Astrocyte of the hippocampus (primary cell): Measurements from ENCODE around the gene ARSD.
"Not testable (repeated sequence)": the region's sequence is repeated elsewhere in the genome, so short reads cannot be mapped to it uniquely, and the experiment has no call there.

Experiments
- DNase-seq: peaks from one replicate; pipeline ENCODE4 v3.0.0; 2011; ENCODE audit warnings: low read depth, low spot score

Gene ARSD

GRCh38 chrX:2928583-2929434, at the start of gene ARSD:
TSS of gene ARSD (minus strand) at chrX:2929339. CDS start at chrX:2929275, 64 bp downstream.
- DNase-seq, result peak; percentile 97

DNA sequence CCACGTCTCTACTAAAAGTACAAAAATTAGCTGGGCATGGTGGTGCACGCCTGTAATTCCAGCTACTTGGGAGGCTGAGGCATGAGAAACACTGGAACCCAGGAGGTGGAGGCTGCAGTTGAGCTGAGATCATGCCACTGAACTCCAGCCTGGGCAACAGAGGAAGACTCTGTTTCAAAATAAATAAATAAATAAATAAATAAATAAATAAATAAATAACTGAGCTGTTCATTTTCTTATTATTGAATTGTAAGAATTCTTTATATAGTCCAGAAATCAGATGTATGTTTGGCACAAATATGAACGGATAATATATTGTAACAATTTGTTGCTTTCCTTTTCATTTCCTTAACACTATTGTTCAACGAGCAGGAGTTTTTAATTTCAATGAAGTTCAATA, 49.5 kb upstream of the ARSD start:
- not testable (repeated sequence) for DNase-seq

DNA sequence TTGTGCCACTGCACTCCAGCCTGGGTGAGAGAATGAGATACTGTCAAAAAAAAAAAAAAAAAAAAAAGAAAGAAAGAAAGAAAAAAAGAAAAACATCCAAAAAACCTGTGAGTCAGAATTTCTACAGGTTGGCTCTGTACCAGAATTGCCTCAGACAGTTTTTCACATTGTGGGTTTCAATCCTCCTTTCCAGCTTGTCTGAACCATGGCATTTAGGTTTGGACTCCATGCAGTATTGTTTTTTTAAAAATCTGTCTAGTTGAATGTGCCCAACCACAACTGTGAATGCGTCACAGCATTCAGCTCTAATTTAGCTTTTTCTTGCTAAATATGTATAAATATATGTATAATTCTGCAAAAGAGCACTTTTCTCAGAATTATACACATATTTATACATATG, 45.8 kb upstream of the ARSD start:
- peak; percentile 70 for DNase-seq

GRCh38 chrX:2972391-2972790, 43.3 kb upstream of the ARSD start:
- no peak for DNase-seq

GRCh38 chrX:2969021-2969420, 39.9 kb upstream of the ARSD start:
- DNase-seq, result no peak

GRCh38 chrX:2967998-2968909, 39.1 kb upstream of the ARSD start:
- DNase-seq, result peak; percentile 74

- DNase-seq, result no peak
Measured at GRCh38 chrX:2967584-2967983, 38.4 kb upstream of the ARSD start.

GRCh38 chrX:2967012-2967411, 37.9 kb upstream of the ARSD start:
- DNase-seq, result no peak

- no peak for DNase-seq
Measured at GRCh38 chrX:2965965-2966364, 36.8 kb upstream of the ARSD start.

DNA sequence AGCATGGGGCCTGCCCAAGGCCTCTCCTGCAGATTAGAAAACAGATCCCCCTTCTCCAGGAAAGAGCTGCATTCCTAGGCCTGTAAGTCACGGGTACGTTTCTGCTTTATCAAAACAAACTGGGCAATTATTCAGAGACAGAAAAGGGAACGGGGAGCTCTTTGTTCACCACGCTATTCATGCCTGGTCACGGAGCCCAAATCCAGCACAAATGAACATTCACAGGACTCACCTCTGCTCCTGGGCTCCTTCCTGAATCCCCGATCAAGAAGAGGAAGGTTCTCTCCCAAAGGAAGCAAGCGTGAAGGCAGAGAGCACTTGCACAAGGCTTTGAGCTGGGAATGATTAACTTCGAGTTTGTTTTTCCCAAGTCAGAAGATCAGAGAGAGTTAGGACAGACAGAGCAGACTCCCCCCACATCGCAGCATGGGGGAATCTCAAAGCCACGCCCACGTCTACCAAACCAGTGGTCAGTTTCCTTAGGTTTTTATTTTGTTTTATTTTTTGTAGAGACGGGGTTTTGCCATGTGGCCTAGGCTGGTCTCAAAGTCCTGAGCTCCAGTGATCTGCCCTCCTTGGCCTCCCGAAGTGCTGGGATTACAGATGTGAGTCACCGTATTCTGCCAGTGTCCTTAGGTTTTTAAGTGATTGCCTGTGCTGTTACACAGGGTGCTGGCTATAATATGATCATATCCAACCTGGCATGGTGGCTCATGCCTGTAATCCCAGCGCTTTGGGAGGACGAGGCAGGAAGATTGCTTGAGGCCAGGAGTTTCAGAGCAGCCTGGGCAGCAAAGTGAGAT, 35.1 kb upstream of the ARSD start:
- peak; percentile 68 for DNase-seq

DNA sequence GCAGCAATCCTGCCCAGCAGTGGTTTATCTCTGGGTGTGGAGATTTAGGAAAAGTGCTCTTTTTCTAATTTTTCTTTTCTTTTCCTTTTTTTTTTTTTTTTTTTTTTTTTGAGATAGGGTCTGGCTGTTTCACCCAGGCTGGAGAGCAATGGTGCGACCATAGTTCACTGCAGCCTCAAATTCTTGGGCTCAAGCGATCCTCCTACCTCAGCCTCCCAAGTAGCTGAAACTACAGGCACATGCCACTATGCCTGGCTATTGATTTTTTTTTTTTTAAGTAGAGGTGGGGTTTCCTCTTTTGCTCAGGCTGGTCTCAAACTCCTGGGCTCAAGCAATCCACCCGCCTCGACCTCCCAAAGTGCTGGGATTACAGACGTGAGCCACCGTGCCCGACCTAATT, 34.3 kb upstream of the ARSD start:
- not testable (repeated sequence) for DNase-seq

DNA sequence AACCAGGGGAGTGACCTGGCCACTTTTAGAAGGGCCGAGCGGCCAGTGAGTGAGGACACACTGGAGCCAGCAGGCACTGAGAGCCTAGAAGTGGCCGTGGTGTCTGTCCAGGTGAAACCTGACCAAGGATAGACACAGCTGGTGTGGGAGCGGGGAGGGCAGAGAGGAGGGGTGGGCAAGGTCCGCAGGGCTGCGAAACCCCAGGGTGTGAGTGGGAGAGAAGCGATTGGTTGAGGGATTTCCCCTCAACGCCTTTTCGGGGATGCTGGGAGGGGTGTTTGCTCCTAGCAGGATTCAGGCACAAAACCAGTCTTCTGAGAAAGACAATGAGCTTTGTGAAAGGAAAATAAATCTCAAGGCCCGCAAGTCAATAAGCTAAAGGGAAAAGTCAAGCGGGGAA, 33.2 kb upstream of the ARSD start:
- DNase-seq, result no peak

GRCh38 chrX:2960861-2961515, 31.8 kb upstream of the ARSD start:
- no peak for DNase-seq

DNA sequence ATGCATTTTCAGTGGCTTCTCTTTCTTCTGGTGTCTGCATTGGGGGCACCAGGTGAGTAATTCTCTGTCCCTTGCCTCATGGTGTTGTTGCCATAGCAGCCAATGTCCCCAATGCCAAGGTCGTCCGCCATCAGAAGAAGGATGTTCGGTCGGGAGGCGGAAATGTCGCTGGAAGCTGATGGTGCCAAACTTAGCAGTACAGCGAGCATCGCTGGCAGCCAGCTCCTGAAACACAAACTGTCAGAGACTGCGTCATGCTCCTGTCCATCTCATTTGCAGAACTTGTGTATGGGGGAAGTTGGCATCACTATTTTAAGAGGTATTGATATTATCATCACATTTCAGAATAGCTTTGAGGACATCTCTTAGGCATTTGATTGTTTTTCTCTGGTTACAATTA, 29.1 kb upstream of the ARSD start:
- no peak for DNase-seq

GRCh38 chrX:2955838-2956237, 26.7 kb upstream of the ARSD start:
- DNase-seq, result no peak

GRCh38 chrX:2955281-2955680, 26.1 kb upstream of the ARSD start:
- DNase-seq, result no peak

GRCh38 chrX:2954541-2954940, 25.4 kb upstream of the ARSD start:
- no peak for DNase-seq

- not testable (repeated sequence) for DNase-seq
Measured at GRCh38 chrX:2937942-2938341, 8.8 kb upstream of the ARSD start.

DNA sequence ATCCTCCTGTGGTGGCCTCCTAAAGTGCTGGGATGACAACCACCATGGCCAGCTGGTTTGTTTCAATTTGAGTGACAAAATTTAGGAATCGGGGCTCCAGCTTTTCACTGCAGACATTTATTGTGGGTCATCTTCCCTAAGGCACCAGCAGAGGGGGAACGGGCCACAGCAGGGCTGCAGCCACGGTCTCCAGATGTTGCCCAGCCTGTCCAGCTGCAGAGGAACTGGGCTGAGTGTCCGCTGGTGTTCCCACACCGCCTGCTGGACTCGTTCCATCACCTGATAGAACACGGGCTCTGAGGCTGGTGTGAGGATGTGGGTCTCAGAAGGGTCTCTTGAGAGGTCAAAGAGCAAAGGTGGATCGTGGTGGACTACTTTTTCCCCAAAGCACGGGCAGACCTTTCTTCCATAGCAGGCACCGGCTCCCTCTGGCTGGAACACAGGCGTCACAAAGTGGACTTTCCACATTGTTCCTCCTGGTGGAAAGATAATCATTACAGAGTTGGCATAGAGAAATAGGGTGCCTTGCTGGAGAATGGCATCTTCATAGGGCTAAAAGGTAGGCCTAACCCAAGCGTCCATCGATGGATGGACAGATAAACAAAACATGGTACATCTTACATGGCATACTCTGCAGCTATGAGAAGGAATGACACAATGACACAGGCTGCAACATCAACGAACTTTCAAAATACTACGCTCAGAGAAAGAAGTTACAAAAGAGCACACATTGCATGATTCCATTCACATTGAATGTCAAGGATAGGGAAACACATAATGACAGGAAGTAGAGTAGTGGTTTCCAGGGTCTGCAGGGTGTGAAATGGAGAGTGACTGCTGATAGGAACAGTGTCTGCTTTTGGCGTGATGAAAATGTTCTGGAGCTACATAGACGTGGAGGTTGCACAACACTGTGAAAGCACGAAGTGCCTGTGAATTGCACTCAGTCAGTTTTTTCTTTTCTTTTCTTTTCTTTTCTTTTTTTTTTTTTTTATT, 5.9 kb upstream of the ARSD start:
- DNase-seq, result no peak
